HUES6 (cell line): Measurements from ENCODE around the gene PEX14.
"Not testable (repeated sequence)": the region's sequence is repeated elsewhere in the genome, so short reads cannot be mapped to it uniquely, and the experiment has no call there.

ENCODE experiments used
- H3K27ac ChIP-seq: 2 replicates; pipeline ENCODE4 v1.7.0; 2013; ENCODE audit warnings: low read depth, mild to moderate bottlenecking, low read length, inconsistent platforms
- H3K27me3 ChIP-seq: 2 replicates; pipeline ENCODE4 v1.6.1; 2013; ENCODE audit warnings: low read length; ENCODE audit not compliant: control insufficient read depth, insufficient read depth
- H3K36me3 ChIP-seq: 2 replicates; pipeline ENCODE4 v1.6.1; 2013; ENCODE audit warnings: low read length; ENCODE audit not compliant: control insufficient read depth, insufficient read depth
- H3K4me1 ChIP-seq: 2 replicates; pipeline ENCODE4 v1.6.1; 2013; ENCODE audit warnings: low read length; ENCODE audit not compliant: control insufficient read depth, insufficient read depth
- H3K4me3 ChIP-seq: 2 replicates; pipeline ENCODE4 v1.5.1; 2013; ENCODE audit warnings: low read depth, low read length
- H3K9ac ChIP-seq: one replicate; pipeline ENCODE4 v1.6.1; 2013; ENCODE audit warnings: mild to moderate bottlenecking, low read length
- H3K9me3 ChIP-seq: 2 replicates; pipeline ENCODE4 v1.6.1; 2013; ENCODE audit warnings: low read depth, low read length; ENCODE audit not compliant: control insufficient read depth, insufficient read depth

Gene PEX14

DNA sequence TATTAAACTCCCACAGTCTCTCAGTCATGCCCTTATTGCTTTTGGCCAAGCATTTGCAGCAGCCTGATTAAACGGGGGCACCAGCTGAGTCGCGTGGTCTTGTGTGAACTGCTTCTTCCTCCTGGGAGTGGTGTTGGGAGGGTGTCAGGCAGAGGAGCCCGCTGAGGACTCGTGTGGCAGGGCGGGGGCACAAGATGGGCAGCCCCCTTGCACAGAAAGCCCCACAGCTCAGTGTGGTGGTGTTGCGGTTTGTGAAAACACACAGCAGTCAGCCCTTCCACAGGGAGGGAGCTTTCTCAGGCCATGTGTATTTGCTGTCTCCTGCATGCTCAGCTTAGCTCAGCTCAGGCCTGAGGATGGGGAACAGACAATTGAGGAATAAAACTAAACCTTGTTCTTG lies 22.4 kb downstream of the PEX14 start:
- no peak overlapping the region for H3K27ac ChIP-seq
- no peak overlapping the region for H3K9ac ChIP-seq
- peaks cover 9% of the 10 kb centered on the region for H3K36me3 ChIP-seq
- no peak overlapping the region for H3K4me3 ChIP-seq
- peaks cover 3% of the 10 kb centered on the region; the same call in 1 of the 2 replicates for H3K4me1 ChIP-seq
- H3K27me3 ChIP-seq, result no peaks in the 10 kb centered on the region
- no peaks in the 10 kb centered on the region for H3K9me3 ChIP-seq

- no peaks in the 10 kb centered on the region for H3K27me3 ChIP-seq
- H3K36me3 ChIP-seq, result peaks cover 9% of the 10 kb centered on the region
- H3K9ac ChIP-seq, result no peak overlapping the region
- H3K4me1 ChIP-seq, result peaks cover 3% of the 10 kb centered on the region; the same call in 1 of the 2 replicates
- H3K4me3 ChIP-seq, result no peak overlapping the region
- no peak overlapping the region for H3K27ac ChIP-seq
- H3K9me3 ChIP-seq, result no peaks in the 10 kb centered on the region
These were observed 23.5 kb downstream of the PEX14 start for GRCh38 chr1:10498231-10498630.

GRCh38 chr1:10502206-10502605 lies 27.5 kb downstream of the PEX14 start:
- Histone ChIP-seq H3K9me3 (no peaks in the 10 kb centered on the region), H3K4me3 (no peak overlapping the region), H3K4me1 (no peaks in the 10 kb centered on the region), H3K9ac (no peak overlapping the region), H3K27me3 (no peaks in the 10 kb centered on the region), H3K36me3 (0 out of 2 replicates have a peak, but pooled peaks cover 2% of the 10 kb centered on the region), H3K27ac (no peak overlapping the region)

- Histone ChIP-seq H3K9ac (no peak overlapping the region), H3K27ac (no peak overlapping the region), H3K4me3 (no peak overlapping the region), H3K9me3 (no peaks in the 10 kb centered on the region), H3K4me1 (peaks cover 9% of the 10 kb centered on the region), H3K36me3 (no peaks in the 10 kb centered on the region), H3K27me3 (no peaks in the 10 kb centered on the region)
These were observed 29.5 kb downstream of the PEX14 start for GRCh38 chr1:10504249-10504648.

DNA sequence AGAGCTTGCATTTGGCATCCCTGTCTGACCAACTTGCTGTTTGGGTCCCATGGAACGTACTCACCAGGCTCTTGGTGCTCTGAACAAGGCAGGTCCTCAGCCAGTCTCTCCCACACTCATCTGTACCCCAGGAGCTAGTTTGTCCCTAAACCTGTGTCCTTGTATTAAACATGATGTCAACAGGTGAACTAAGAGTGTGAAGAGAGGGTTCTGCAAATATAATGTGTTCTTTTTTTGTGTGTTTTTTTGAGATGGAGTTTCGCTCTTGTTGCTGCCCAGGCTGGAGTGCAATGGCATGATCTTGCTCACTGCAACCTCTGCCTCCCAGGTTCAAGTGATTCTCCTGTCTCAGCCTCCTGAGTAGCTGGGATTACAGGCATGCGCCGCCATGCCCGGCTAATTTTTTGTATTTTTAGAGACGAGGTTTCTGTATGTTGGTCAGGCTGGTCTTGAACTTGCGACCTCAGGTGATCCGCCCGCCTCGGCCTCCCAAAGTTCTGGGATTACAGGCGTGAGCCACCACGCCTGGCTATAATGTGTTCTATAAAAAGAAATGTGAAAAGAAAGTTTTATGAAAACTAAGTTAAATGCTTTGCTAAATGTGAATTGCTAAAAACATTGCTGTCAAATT lies 31.4 kb downstream of the PEX14 start:
- H3K4me1 ChIP-seq, result peaks cover 21% of the 10 kb centered on the region
- H3K4me3 ChIP-seq, H3K9me3 ChIP-seq: not testable (repeated sequence)

GRCh38 chr1:10506677-10507047 lies 31.9 kb downstream of the PEX14 start:
- no peak overlapping the region for H3K9ac ChIP-seq
- H3K4me1 ChIP-seq, result peaks cover 21% of the 10 kb centered on the region
- no peaks in the 10 kb centered on the region for H3K27me3 ChIP-seq
- H3K9me3 ChIP-seq, result no peaks in the 10 kb centered on the region
- no peak overlapping the region for H3K4me3 ChIP-seq
- H3K36me3 ChIP-seq, result no peaks in the 10 kb centered on the region
- no peak overlapping the region for H3K27ac ChIP-seq

More for the DNA sequence above, 31.4 kb downstream of the PEX14 start:
- H3K27ac ChIP-seq, H3K27me3 ChIP-seq, H3K9ac ChIP-seq, H3K36me3 ChIP-seq: not testable (repeated sequence)

DNA sequence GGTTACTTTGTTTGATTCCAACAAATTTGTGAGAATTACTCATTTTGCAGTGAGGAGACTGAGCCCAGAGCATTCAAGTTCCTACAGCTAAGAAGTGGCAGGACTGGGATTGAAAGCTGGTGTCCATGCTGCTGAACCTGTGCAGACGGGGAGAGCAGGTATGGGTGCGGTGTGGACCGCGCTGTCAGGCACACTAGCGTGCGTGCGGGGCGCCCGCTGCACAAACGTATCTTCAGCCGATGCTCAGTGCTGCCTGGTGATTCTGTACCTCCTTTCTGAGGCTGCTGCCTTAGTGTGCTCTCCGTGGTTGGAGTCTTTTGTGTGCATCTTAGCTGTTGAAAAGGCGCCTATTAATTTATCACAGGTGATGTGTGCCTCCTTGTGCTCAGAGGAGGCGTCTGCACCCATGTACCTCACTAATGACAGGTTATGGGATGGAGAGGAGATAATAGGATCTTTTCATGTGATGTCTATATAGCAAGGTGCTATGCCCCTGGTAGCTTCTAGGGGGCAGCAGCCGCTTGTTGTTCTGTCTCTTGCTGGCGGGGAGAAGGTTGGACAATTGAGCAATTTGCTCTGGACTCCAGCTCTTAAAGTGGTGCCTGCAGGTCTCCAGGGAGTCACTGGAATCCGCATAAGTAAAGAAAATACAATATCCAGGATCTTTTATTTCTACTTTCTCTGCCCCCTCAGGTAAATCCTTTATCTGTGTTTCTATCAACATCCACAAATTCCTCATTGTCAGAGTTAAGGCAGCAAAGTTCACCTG lies 32.5 kb downstream of the PEX14 start:
- no peak overlapping the region for H3K27ac ChIP-seq
- H3K27me3 ChIP-seq, result no peaks in the 10 kb centered on the region
- no peaks in the 10 kb centered on the region for H3K9me3 ChIP-seq
- H3K9ac ChIP-seq, result no peak overlapping the region
- H3K36me3 ChIP-seq, result no peaks in the 10 kb centered on the region
- peaks cover 21% of the 10 kb centered on the region for H3K4me1 ChIP-seq
- no peak overlapping the region for H3K4me3 ChIP-seq

- Histone ChIP-seq H3K36me3 (no peaks in the 10 kb centered on the region), H3K27me3 (no peaks in the 10 kb centered on the region), H3K4me1 (peaks cover 28% of the 10 kb centered on the region), H3K27ac (no peak overlapping the region), H3K4me3 (no peak overlapping the region; the same call in 1 of the 2 replicates), H3K9me3 (no peaks in the 10 kb centered on the region), H3K9ac (no peak overlapping the region)
These were observed 33.8 kb downstream of the PEX14 start for GRCh38 chr1:10508511-10508951.

DNA sequence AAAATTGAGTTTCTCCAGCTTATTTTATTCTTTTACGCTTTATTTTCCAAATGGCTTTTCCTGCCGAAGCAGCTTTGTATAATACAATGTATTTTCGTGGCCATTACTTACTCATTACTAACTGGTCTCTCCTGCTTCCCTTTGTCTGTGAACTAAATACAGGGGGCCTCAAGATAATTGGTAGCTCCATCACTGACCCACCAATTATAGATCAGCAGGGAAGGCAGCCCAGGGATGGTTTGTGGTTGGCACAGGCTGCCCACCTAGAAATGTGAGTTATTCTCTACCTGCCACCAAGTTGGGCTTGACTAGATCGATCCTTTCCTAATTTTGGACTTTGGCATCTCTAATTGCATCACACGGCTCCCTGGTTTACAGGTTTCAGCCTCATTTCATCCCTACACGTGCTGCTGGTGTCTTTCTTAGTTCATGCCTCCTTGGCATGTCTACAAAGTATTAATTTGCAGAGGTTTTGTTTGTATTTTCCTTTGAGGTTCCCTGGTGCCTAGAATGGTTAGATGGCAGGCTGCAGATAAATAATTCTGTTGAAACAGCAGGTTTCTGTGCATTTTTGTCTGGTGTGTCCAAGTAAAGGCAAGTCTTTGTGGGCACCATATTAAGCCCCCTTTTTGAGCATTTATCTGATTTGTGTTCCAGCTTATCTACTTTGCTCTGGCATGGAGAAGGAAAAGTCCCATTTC lies 35.2 kb downstream of the PEX14 start:
- Histone ChIP-seq H3K9ac (no peak overlapping the region), H3K27me3 (no peaks in the 10 kb centered on the region), H3K4me1 (peaks cover 39% of the 10 kb centered on the region), H3K27ac (no peak overlapping the region), H3K4me3 (no peak overlapping the region), H3K9me3 (no peaks in the 10 kb centered on the region), H3K36me3 (no peaks in the 10 kb centered on the region)

GRCh38 chr1:10510520-10511493 lies 36.1 kb downstream of the PEX14 start:
- H3K27ac ChIP-seq, result no peak overlapping the region
- no peaks in the 10 kb centered on the region for H3K27me3 ChIP-seq
- H3K9me3 ChIP-seq, result no peaks in the 10 kb centered on the region
- H3K4me1 ChIP-seq, result peaks cover 40% of the 10 kb centered on the region
- H3K9ac ChIP-seq, result no peak overlapping the region
- no peaks in the 10 kb centered on the region for H3K36me3 ChIP-seq
- H3K4me3 ChIP-seq, result no peak overlapping the region
